Peyer's patch (tissue), 4 donors: ENCODE measurements around the gene PMVK.

Source experiments
- POLR2A ChIP-seq, 2 donors: fragments of 450-650 bp; IDR thresholded peaks; one replicate each; pipeline ENCODE4 v1.5.1; 2017; ENCODE audit warnings: antibody characterized with exemption in 2 of 2, mild to moderate bottlenecking in 2 of 2, moderate library complexity in 2 of 2
- TF ChIP-seq, protein P1 (sequence below), 6 experiments: fragments of 450-650 bp in 4 of 6; fragments of 200-600 bp in 2 of 6; sonication (generic) in 1 of 6; IDR thresholded peaks; one replicate each; pipeline ENCODE4 v1.5.1; 2017 to 2019; ENCODE audit warnings: antibody characterized with exemption in 6 of 6, mild to moderate bottlenecking in 3 of 6, moderate library complexity in 1 of 6

DNA sequence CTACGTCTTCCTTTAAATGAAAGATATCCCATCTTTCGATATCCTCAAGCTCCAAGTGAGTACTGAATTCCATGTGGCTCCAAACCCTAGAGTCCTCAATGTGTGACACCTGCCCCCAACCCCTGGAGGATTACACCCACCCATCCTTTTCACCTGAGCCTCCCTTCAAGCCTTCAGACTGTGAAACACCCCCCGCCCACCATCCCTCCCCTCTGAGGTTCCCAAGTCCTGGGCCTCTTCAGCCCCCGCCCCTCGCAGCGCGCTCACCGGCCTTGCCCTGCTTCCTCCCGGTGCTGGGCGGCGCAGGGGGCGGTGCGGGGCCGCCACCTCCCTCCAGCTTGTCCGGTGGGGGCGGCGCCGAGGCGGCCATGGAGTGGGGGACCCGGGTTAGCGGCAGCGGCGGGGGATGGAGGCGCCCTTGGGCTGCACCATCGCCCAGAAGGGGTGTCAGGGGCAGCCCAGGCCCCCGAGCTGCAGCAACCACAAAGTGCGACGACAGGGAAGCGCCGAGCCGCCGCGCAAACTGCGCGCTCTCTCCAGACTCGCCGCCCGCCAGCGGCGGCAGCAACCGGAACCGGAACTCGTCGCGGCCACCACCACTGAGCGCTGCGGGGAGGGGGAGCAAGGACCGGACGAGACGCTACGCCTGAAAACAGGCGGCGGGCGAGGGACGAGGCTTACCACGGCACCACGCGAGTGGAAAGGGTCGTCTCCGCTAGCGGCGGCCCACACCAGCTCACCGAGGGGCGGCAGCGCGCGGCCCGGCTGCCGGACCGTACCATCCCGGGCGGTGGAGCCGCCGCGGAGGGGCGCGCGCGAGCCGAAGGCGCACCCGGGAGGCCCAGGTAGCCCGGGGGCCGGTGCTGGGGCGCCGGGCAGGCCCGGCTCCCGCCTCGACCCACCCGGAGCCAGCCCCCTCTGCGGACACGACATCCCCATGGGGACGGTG lies 25.0 kb upstream of the PMVK start, which contains the start of gene PYGO2:
- TF ChIP-seq, protein P1, sequence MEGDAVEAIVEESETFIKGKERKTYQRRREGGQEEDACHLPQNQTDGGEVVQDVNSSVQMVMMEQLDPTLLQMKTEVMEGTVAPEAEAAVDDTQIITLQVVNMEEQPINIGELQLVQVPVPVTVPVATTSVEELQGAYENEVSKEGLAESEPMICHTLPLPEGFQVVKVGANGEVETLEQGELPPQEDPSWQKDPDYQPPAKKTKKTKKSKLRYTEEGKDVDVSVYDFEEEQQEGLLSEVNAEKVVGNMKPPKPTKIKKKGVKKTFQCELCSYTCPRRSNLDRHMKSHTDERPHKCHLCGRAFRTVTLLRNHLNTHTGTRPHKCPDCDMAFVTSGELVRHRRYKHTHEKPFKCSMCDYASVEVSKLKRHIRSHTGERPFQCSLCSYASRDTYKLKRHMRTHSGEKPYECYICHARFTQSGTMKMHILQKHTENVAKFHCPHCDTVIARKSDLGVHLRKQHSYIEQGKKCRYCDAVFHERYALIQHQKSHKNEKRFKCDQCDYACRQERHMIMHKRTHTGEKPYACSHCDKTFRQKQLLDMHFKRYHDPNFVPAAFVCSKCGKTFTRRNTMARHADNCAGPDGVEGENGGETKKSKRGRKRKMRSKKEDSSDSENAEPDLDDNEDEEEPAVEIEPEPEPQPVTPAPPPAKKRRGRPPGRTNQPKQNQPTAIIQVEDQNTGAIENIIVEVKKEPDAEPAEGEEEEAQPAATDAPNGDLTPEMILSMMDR (IDR thresholded peaks at IDR 0.05) = peak; percentile 35 to 86 (median 68)
- peak; percentile 76 to 86 for TF ChIP-seq POLR2A (IDR thresholded peaks at IDR 0.05)
